Neural cell (in vitro differentiated cells): Measurements from ENCODE around the gene TLE1. TPM values are rescaled to one million over a fixed set of nuclear protein-coding genes. Genes with fewer than 3 reads are reported as not detected.
A peak's percentile ranks its signal among the peaks of the same experiment; 100 is the strongest.

ENCODE experiments used
- H2AFZ ChIP-seq: fragments of 200-600, 300-800 bp; sonication (generic), shearing (Covaris generic); 2 replicates; pipeline ENCODE4 v1.6.0; 2014; ENCODE audit warnings: low read depth, mild to moderate bottlenecking, antibody characterized with exemption, low read length, moderate library complexity
- H3F3A ChIP-seq: fragments of 200-600 bp; shearing (Covaris generic); 2 replicates; pipeline ENCODE4 v1.6.1; 2016; ENCODE audit warnings: mild to moderate bottlenecking, moderate library complexity, mixed read lengths, antibody characterized with exemption, low read length; ENCODE audit not compliant: insufficient read depth, poor library complexity, severe bottlenecking
- H3K27ac ChIP-seq: fragments of 200-600, 300-800 bp; sonication (generic), shearing (Covaris generic); 2 replicates; pipeline ENCODE4 v1.5.1; 2014; ENCODE audit warnings: mild to moderate bottlenecking, low read length, moderate library complexity
- H3K27me3 ChIP-seq: fragments of 300-800, 200-600 bp; sonication (generic), shearing (Covaris generic); 2 replicates; pipeline ENCODE4 v1.6.0; 2014; ENCODE audit warnings: mild to moderate bottlenecking, low read depth, low read length, moderate library complexity; ENCODE audit not compliant: insufficient read depth
- H3K36me3 ChIP-seq: fragments of 300-800, 200-600 bp; sonication (generic), shearing (Covaris generic); 2 replicates; pipeline ENCODE4 v1.5.1; 2014; ENCODE audit warnings: mild to moderate bottlenecking, antibody characterized with exemption, low read length, moderate library complexity; ENCODE audit not compliant: insufficient read depth
- H3K4me2 ChIP-seq: fragments of 300-800, 200-600 bp; sonication (generic), shearing (Covaris generic); 2 replicates; pipeline ENCODE4 v1.6.0; 2014; ENCODE audit warnings: mild to moderate bottlenecking, low read length
- H3K4me3 ChIP-seq: fragments of 300-800, 200-600 bp; sonication (generic), shearing (Covaris generic); 2 replicates; pipeline ENCODE4 v1.5.1; 2014; ENCODE audit warnings: mild to moderate bottlenecking, low read length, moderate library complexity
- H3K79me2 ChIP-seq: fragments of 200-600 bp; shearing (Covaris generic); replicated peaks from 2 replicates; pipeline ENCODE4 v1.6.0; 2014; ENCODE audit warnings: mild to moderate bottlenecking, low read length, moderate library complexity; ENCODE audit not compliant: insufficient read depth
- H3K9ac ChIP-seq: fragments of 300-800, 200-600 bp; sonication (generic), shearing (Covaris generic); 2 replicates; pipeline ENCODE4 v1.6.1; 2016; ENCODE audit warnings: mild to moderate bottlenecking, low read length, mixed read lengths
- H3K9me2 ChIP-seq: fragments of 200-600 bp; shearing (Covaris generic); 2 replicates; pipeline ENCODE4 v1.6.1; 2016; ENCODE audit warnings: mild to moderate bottlenecking, low read length, mixed read lengths; ENCODE audit not compliant: insufficient read depth
- H3K9me3 ChIP-seq: fragments of 200-600, 300-800 bp; sonication (generic), shearing (Covaris generic); 2 replicates; pipeline ENCODE4 v1.6.1; 2016; ENCODE audit warnings: mild to moderate bottlenecking, mixed run types, low read length, moderate library complexity, mixed read lengths
- H4K20me1 ChIP-seq: fragments of 200-600 bp; shearing (Covaris generic); 2 replicates; pipeline ENCODE4 v1.6.1; 2016; ENCODE audit warnings: mild to moderate bottlenecking, mixed run types; ENCODE audit not compliant: insufficient read depth
- CTCF ChIP-seq: fragments of 450-650 bp; IDR thresholded peaks from 2 replicates; pipeline ENCODE4 v1.5.1; 2014; ENCODE audit warnings: antibody characterized with exemption, mild to moderate bottlenecking, moderate library complexity; ENCODE audit not compliant: poor library complexity, severe bottlenecking
- EP300 ChIP-seq: fragments of 450-650 bp; conservative IDR thresholded peaks from 2 replicates; pipeline ENCODE4 v1.6.1; 2014; ENCODE audit warnings: antibody characterized with exemption, mild to moderate bottlenecking, moderate library complexity; ENCODE audit not compliant: poor library complexity, severe bottlenecking
- EZH2 ChIP-seq: fragments of 200-600, 300-800 bp; shearing (Covaris generic), sonication (generic); IDR thresholded peaks from 2 replicates; pipeline ENCODE4 v1.6.1; 2014; ENCODE audit warnings: antibody characterized with exemption, low read length, borderline replicate concordance, mild to moderate bottlenecking; ENCODE audit not compliant: insufficient read depth, poor library complexity, severe bottlenecking
- MXI1 ChIP-seq: fragments of 450-650 bp; conservative IDR thresholded peaks from 2 replicates; pipeline ENCODE4 v1.6.1; 2014; ENCODE audit warnings: antibody characterized with exemption, mild to moderate bottlenecking; ENCODE audit not compliant: poor library complexity, severe bottlenecking
- POLR2AphosphoS5 ChIP-seq: IDR thresholded peaks from 2 replicates; pipeline ENCODE4 v1.6.1; 2012
- RAD21 ChIP-seq: fragments of 450-650 bp; conservative IDR thresholded peaks from 2 replicates; pipeline ENCODE4 v1.6.1; 2014; ENCODE audit warnings: antibody characterized with exemption, mild to moderate bottlenecking, moderate library complexity
- REST ChIP-seq: IDR thresholded peaks from 2 replicates; pipeline ENCODE4 v1.6.1; 2012; ENCODE audit warnings: borderline replicate concordance
- SMC3 ChIP-seq: fragments of 450-650 bp; conservative IDR thresholded peaks from 2 replicates; pipeline ENCODE4 v1.6.1; 2014; ENCODE audit warnings: antibody characterized with exemption, mild to moderate bottlenecking, moderate library complexity; ENCODE audit not compliant: poor library complexity
- TAF1 ChIP-seq: IDR thresholded peaks from 2 replicates; pipeline ENCODE4 v1.6.1; 2012; ENCODE audit warnings: low read depth
- polyA plus RNA-seq: library from polyadenylated mRNA; depleted of rRNA; stranded (reverse); fragments of >200 nt; gene quantifications from 2 replicates; pipeline ENCODE4 v1.2.3, GENCODE V29; 2014

The TLE1 gene
- polyA plus RNA-seq, 1 donor from 2014 or later, result 93.6 TPM

DNA sequence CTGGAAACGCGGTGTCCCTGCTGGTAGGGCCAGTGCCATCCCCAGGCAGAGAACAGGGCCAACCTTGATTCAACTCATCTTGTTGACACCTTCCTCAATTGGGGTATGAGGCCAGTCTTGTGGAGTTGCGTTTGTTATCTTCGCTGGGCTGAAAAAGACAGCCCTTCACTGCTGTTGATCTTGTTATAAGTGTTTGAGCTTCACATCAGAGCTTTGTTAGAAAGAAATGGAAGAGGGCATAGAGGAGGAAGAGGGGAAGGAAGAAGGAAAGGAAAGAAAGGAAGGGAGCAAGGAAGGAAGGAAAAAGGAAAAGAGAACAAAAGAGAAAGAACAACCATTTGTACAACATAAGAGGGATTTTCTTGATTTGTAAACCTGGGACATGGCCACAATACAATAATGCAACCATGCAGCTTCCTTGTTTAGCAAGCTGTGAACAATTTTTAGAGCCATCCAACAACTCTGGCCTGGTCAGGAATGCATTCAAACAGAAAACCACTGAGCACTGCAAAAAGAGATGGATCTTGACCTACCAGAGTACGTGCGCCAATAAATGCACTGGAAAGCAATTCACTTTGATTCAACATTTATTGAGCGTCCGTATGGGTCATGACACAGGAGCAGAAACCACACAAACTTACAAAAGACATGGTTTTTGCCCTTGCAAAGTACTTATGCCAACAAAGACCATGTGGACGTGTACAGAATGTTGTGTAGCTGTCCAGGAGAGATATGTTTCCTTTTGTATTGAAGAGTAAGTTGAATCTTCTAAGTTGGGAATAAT, 152.9 kb downstream of the TLE1 start:
- Histone ChIP-seq H3K27ac (peak overlapping the region; percentile 66), H3F3A (no peaks in the 10 kb centered on the region), H3K36me3 (no peaks in the 10 kb centered on the region), H3K4me3 (no peak overlapping the region), H3K4me2 (no peak overlapping the region), H4K20me1 (no peaks in the 10 kb centered on the region), H3K9me2 (no peaks in the 10 kb centered on the region), H3K79me2 (no peaks in the 10 kb centered on the region), H3K27me3 (no peaks in the 10 kb centered on the region), H2AFZ (no peak overlapping the region), H3K9me3 (no peaks in the 10 kb centered on the region), H3K9ac (peak overlapping the region; percentile 27)
- TF ChIP-seq CTCF (no peak), POLR2AphosphoS5 (no peak), SMC3 (no peak), TAF1 (no peak), REST (no peak), RAD21 (no peak), MXI1 (no peak), EP300 (no peak), EZH2 (no peak)

GRCh38 chr9:81535542-81536241, 153.7 kb downstream of the TLE1 start:
- Histone ChIP-seq H3K79me2 (no peaks in the 10 kb centered on the region), H3F3A (no peaks in the 10 kb centered on the region), H3K9me3 (no peaks in the 10 kb centered on the region), H4K20me1 (no peaks in the 10 kb centered on the region), H3K9ac (peak overlapping the region; percentile 27), H2AFZ (no peak overlapping the region), H3K4me3 (peak overlapping the region; percentile 9), H3K36me3 (no peaks in the 10 kb centered on the region), H3K27ac (peak overlapping the region; percentile 66), H3K4me2 (no peak overlapping the region), H3K27me3 (no peaks in the 10 kb centered on the region), H3K9me2 (no peaks in the 10 kb centered on the region)
- no peak for TF ChIP-seq TAF1
- TF ChIP-seq CTCF, result no peak
- TF ChIP-seq EP300, result peak; percentile 39
- TF ChIP-seq POLR2AphosphoS5, result peak; percentile 21
- no peak for TF ChIP-seq EZH2
- TF ChIP-seq RAD21, result peak; percentile 22
- peak; percentile 37 for TF ChIP-seq SMC3
- no peak for TF ChIP-seq REST
- no peak for TF ChIP-seq MXI1
